ENCODE measurements around the gene CEP57. TPM values are rescaled to one million over a fixed set of nuclear protein-coding genes. Genes with fewer than 3 reads are reported as not detected.
A peak's percentile ranks its signal among the peaks of the same experiment; 100 is the strongest.

Gene CEP57
- total RNA-seq: 10 to 100 TPM; 22.4 to 61.7 (median 40.2) TPM

- H3K27ac ChIP-seq: peak within 1 kb of the TSS; percentile 92 to 99 (median 96)
- peaks cover 0 to 11% (median 3%) of the 10 kb centered on the region in 4 donors for H3K36me3 ChIP-seq
- peak within 1 kb of the TSS; percentile 67 to 97 (median 92) for H3K4me3 ChIP-seq
- intact Hi-C loops (cut with DNase I; ENCODE audit: low total_unique reads) (no loop called here), in situ Hi-C loops (cut with MboI; ENCODE audit: low pct_ligation_motif_present in 1 of 4, low pct_unique_long_range_greater_than_20kb in 1 of 4, low sequenced_read_pairs in 3 of 4) (loop anchor here in 1 of 4 donors (25.0 kb wide), 1 partner anchor 1303 kb away; the partner anchor contains the start of genes ANKRD49 and MRE11)
- peaks cover 14 to 30% (median 22%) of the 10 kb centered on the region in 4 donors for H3K4me1 ChIP-seq
- no peaks in the 10 kb centered on the region for H3K27me3 ChIP-seq
- peak; percentile 97 for DNase-seq
- WGBS, 2 donors (ENCODE audit: low coverage in 1 of 2): 1% methylated on average over 49 of the region's 55 CpGs; no CpG with 5 or more reads in 1 of the 2 donors
- TF ChIP-seq POLR2AphosphoS5 (IDR thresholded peaks at IDR 0.05) (peak; percentile 36 to 79 (median 61)), CTCF (IDR thresholded peaks at IDR 0.05) (peak in 1 of 5 experiments; percentile 14), EP300 (IDR thresholded peaks at IDR 0.05; ENCODE audit: low read depth) (no peak), POLR2A (IDR thresholded peaks at IDR 0.05) (peak; percentile 55)
- H3K9me3 ChIP-seq: no peaks in the 10 kb centered on the region
These were observed at the start of gene CEP57 for GRCh38 chr11:95790123-95790932. Gene CEP57, plus strand, starts transcription at chr11:95790498. Its CDS starts 201 bp downstream, at chr11:95790699.

GRCh38 chr11:95750101-95750500 lies 40.2 kb upstream of the CEP57 start:
- H3K4me3 ChIP-seq: no peak overlapping the region
- H3K9me3 ChIP-seq: no peaks in the 10 kb centered on the region
- in situ Hi-C loops (cut with MboI; ENCODE audit: low pct_ligation_motif_present in 1 of 4, low pct_unique_long_range_greater_than_20kb in 1 of 4, low sequenced_read_pairs in 3 of 4): no loop called here
- DNase-seq: no peak
- intact Hi-C loops (cut with DNase I; ENCODE audit: low total_unique reads): no loop called here
- TF ChIP-seq POLR2AphosphoS5 (IDR thresholded peaks at IDR 0.05) (no peak), CTCF (IDR thresholded peaks at IDR 0.05) (no peak), EP300 (IDR thresholded peaks at IDR 0.05; ENCODE audit: low read depth) (no peak)
- no peaks in the 10 kb centered on the region for H3K4me1 ChIP-seq
- H3K27me3 ChIP-seq: no peaks in the 10 kb centered on the region
- no peak overlapping the region for H3K27ac ChIP-seq
- WGBS, 2 donors (ENCODE audit: low coverage in 1 of 2): 78 to 79% methylated on average over 1 of the region's 1 CpG
- H3K36me3 ChIP-seq: no peaks in the 10 kb centered on the region

- WGBS, 2 donors (ENCODE audit: low coverage in 1 of 2): 91% methylated on average over 1 of the region's 1 CpG; no CpG with 5 or more reads in 1 of the 2 donors
- intact Hi-C loops (cut with DNase I; ENCODE audit: low total_unique reads) (no loop called here), in situ Hi-C loops (cut with MboI; ENCODE audit: low pct_ligation_motif_present in 1 of 4, low pct_unique_long_range_greater_than_20kb in 1 of 4, low sequenced_read_pairs in 3 of 4) (no loop called here)
- Histone ChIP-seq H3K27me3 (no peaks in the 10 kb centered on the region), H3K9me3 (no peaks in the 10 kb centered on the region), H3K4me1 (no peaks in the 10 kb centered on the region), H3K36me3 (no peaks in the 10 kb centered on the region), H3K4me3 (no peak overlapping the region), H3K27ac (no peak overlapping the region)
- TF ChIP-seq POLR2A (IDR thresholded peaks at IDR 0.05) (no peak), EP300 (IDR thresholded peaks at IDR 0.05; ENCODE audit: low read depth) (no peak), CTCF (IDR thresholded peaks at IDR 0.05) (no peak), POLR2AphosphoS5 (IDR thresholded peaks at IDR 0.05) (no peak)
- DNase-seq: no peak
These were observed 38.8 kb upstream of the CEP57 start for GRCh38 chr11:95751515-95751914.

GRCh38 chr11:95760941-95761340 lies 29.4 kb upstream of the CEP57 start:
- no peaks in the 10 kb centered on the region for H3K27me3 ChIP-seq
- 88% methylated on average over 1 of the region's 1 CpG; no CpG with 5 or more reads in 1 of the 2 donors for WGBS, 2 donors (ENCODE audit: low coverage in 1 of 2)
- H3K9me3 ChIP-seq: no peaks in the 10 kb centered on the region
- DNase-seq: no peak
- H3K4me1 ChIP-seq: no peaks in the 10 kb centered on the region
- no peak overlapping the region for H3K27ac ChIP-seq
- H3K36me3 ChIP-seq: no peaks in the 10 kb centered on the region
- intact Hi-C loops (cut with DNase I; ENCODE audit: low total_unique reads): loop anchor here (10.0 kb wide), 1 partner anchor 686 kb away; no protein-coding TSS in a partner anchor
- no peak overlapping the region for H3K4me3 ChIP-seq
- TF ChIP-seq POLR2A (IDR thresholded peaks at IDR 0.05): no peak
- no peak for TF ChIP-seq EP300 (IDR thresholded peaks at IDR 0.05; ENCODE audit: low read depth)
- TF ChIP-seq CTCF (IDR thresholded peaks at IDR 0.05): no peak
- TF ChIP-seq POLR2AphosphoS5 (IDR thresholded peaks at IDR 0.05): no peak
- in situ Hi-C loops (cut with MboI; ENCODE audit: low pct_ligation_motif_present in 1 of 4, low pct_unique_long_range_greater_than_20kb in 1 of 4, low sequenced_read_pairs in 3 of 4): loop anchor here in 3 of 4 donors (5.0 to 10.0 kb wide), 3 partner anchors 599 to 686 kb away; no protein-coding TSS in a partner anchor
